ENCODE measurements around the gene FUNDC2. TPM values are rescaled to one million over a fixed set of nuclear protein-coding genes. Genes with fewer than 3 reads are reported as not detected.

The FUNDC2 gene
- total and polyA plus RNA-seq, 2 of the 4 experiments (the other 2 are of a cell fraction), result 42.5 to 51.7 TPM

- no TSS peak for BruUV-seq (replicated peaks)
- Histone ChIP-seq H3K79me1 (ENCODE audit: low read depth in 1 of 2, low read length in 2 of 2) (no peaks in the 10 kb centered on the region), H3K14ac (replicated peaks; ENCODE audit: low read depth, low read length) (no peak overlapping the region), H4K91ac (ENCODE audit: insufficient read depth, low read depth, low read length) (no peak overlapping the region), H2BK5ac (ENCODE audit: low read depth, low read length, poor library complexity, severe bottlenecking) (no peak overlapping the region), H3K23ac (ENCODE audit: low read depth, low read length) (no peak overlapping the region), H3K9me3 (ENCODE audit: control insufficient read depth, insufficient read depth, low read length) (peaks cover 2% of the 10 kb centered on the region; the same call in 1 of the 2 replicates), H2BK15ac (ENCODE audit: low read depth, low read length) (no peak overlapping the region), H2AK9ac (replicated peaks; ENCODE audit: low read depth, low read length, poor library complexity) (no peak overlapping the region), H2BK20ac (ENCODE audit: low read depth, low read length) (no peak overlapping the region), H4K20me1 (ENCODE audit: insufficient read depth, low read length) (no peaks in the 10 kb centered on the region), H4K5ac (ENCODE audit: low read depth, low read length) (no peak overlapping the region), H2BK120ac (ENCODE audit: low read depth, low read length) (no peak overlapping the region), H2AFZ (replicated peaks; ENCODE audit: low read length, poor library complexity) (no peak overlapping the region), H3K27ac (ENCODE audit: insufficient read depth, low read length) (no peak overlapping the region), H3K4me2 (ENCODE audit: low read depth, low read length) (no peak overlapping the region), H3K9me1 (ENCODE audit: insufficient read depth, low read length) (no peaks in the 10 kb centered on the region), H3K18ac (ENCODE audit: low read depth, low read length) (no peak overlapping the region), H3K56ac (ENCODE audit: extremely low read depth, insufficient read depth, low read length) (no peak overlapping the region), H3K9ac (ENCODE audit: low read depth, low read length) (no peak overlapping the region), H3K4me1 (ENCODE audit: control insufficient read depth, insufficient read depth, low read length) (no peaks in the 10 kb centered on the region), H3K4me3 (ENCODE audit: insufficient read depth, low read depth, low read length) (no peak overlapping the region), H3K27me3 (ENCODE audit: control insufficient read depth, insufficient read depth, low read length) (no peaks in the 10 kb centered on the region), H3K36me3 (ENCODE audit: control insufficient read depth, insufficient read depth, low read length) (no peaks in the 10 kb centered on the region), H2AK5ac (ENCODE audit: low read depth, low read length) (no peak overlapping the region), H3K4ac (ENCODE audit: low read depth, low read length) (no peak overlapping the region), H4K8ac (ENCODE audit: low read depth in 2 of 2, low read length in 2 of 2) (no peak overlapping the region)
- ChIA-PET POLR2A (ENCODE audit: unreplicated experiment) (no interaction called here), CTCF (no interaction called here)
- ATAC-seq (ENCODE audit: low read depth) (no peak), DNase-seq (no peak)
- intact Hi-C loops (cut with micrococcal nuclease), result no loop called here
- no peak for TF ChIP-seq SMC3 (IDR thresholded peaks at IDR 0.05; ENCODE audit: low read depth, low read length)
- no peak for TF ChIP-seq MAFK (IDR thresholded peaks at IDR 0.05; ENCODE audit: low read depth, low read length)
- in situ Hi-C loops (cut with MboI; ENCODE audit: low sequenced_read_pairs), result no loop called here
- no CpG with 5 or more reads among the region's 3 CpGs for WGBS, 2 experiments (ENCODE audit: extremely low coverage in 2 of 2, insufficient read length in 1 of 2)
- dilution Hi-C loops (cut with HindIII; ENCODE audit: low sequenced_read_pairs, unreplicated experiment), result no loop called here
Measured at GRCh38 chrX:154991039-154991438, 35.6 kb upstream of the FUNDC2 start.

All from IMR-90 (cell line).